AG08396 (cell line): Measurements from ENCODE around the gene RB1.
A peak's percentile ranks its signal among the peaks of the same experiment; 100 is the strongest.
"Not testable (repeated sequence)": the region's sequence is repeated elsewhere in the genome, so short reads cannot be mapped to it uniquely, and the experiment has no call there.

Experiments
- DNase-seq: peaks from one replicate; pipeline ENCODE4 v3.0.0; 2012; ENCODE audit warnings: low spot score, mixed read lengths

RB1 gene

DNA sequence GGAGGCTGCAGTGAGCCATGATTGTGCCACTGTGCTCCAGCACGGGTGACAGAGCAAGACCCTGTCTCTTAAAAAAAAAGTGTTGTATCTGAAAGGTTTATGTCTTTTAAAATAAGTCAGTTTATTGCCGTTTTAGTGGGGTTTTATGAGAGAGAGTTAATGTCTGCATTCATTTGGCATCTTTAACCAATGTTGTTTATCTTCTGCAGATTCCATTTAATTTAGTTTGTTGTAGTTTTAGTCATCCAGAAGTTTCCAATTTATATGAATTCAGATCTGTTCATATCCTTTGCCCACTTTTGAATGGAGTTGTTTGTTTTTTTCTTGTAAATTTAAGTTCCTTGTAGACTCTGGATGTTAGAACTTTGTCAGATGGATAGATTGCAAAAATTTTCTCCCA is 146.1 kb downstream of the RB1 start:
- DNase-seq: no peak

DNA sequence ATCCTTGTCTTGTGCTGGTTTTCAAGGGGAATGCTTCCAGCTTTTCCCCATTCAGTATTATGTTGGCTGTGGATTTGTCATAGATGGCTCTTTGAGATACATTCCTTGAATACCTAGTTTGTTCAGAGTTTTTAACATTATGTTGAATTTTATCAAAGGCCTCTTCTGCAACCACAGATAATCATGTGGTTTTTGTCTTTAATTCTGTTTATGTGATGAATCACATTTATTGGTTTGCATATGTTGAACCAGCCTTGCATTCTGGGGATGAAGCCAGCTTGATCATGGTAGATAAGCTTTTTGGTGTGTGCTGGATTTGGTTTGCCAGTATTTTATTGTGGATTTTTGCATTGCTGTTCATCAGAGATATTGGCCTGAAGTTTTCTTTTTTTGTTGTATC is 147.6 kb downstream of the RB1 start:
- not testable (repeated sequence) for DNase-seq

DNA sequence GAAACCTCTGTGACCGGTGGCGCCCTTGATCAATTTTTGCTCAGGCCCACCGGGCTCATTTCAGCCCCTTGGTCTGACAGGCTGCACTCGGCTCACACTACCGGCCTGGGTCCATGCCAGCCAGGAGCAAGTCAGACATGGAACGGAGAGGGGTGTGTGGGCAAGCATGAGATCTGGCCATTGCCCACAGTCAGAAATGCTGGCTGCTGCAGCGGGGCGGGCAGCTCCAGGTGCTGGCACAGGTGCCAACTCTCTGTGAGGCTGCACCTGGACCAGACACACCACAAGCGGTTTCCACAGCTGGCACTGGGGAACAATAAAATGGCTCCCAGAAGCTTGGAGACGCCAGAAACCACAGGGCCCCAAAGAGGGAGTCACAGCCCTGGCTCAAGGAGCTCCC is 153.0 kb downstream of the RB1 start:
- no peak for DNase-seq

DNA sequence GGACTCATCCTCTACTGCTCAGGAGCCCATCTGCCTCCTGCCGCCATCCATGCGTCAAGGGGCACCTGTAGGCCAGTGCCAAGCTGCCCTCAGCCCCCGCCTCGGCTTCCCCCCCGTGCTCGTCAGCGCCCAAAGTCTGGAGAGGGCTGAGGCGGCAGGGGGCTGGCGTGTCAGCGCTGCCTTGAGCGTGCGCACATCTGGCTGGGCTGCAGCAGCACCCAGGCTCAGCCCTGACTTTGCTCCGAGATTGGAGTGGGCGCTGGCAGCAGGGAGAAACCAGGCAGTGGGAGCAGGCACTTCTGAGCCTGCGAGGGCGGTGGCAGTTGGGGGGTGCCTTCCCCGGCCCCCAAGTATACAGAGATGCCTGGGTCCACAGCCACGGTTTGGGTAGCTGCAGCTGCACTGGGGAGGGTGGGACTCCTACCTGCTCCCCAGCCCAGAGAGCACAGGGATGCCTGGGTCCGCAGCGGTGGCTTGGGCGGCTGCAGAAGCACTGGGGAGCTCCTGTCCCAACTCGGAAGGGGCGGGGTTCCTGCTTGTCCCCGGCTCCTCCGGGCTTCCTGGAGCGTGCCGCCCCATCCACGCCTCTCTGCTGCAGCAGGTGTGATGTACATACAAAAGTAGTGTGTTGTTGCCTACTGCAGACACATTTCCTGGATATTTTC is 154.2 kb downstream of the RB1 start:
- no peak for DNase-seq

DNA sequence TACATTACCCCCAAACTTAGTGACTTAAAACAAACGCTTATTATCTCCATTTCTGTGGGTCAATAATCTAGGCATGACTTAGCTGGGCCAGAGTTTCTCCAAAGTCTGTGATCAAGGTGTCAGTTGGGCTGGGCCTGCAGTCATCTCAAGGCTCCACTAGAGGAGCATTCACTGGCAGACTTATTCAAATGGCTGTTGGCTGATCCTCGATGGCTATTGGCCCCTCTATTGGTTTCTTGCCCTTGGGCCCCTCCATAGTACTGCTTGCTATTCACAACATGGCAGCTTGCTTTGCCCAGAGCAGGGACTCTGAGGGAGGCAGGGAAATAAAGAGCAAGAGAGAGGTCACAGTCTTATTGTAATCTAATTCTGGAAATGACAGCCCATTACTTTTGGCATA is 171.7 kb downstream of the RB1 start:
- no peak for DNase-seq

DNA sequence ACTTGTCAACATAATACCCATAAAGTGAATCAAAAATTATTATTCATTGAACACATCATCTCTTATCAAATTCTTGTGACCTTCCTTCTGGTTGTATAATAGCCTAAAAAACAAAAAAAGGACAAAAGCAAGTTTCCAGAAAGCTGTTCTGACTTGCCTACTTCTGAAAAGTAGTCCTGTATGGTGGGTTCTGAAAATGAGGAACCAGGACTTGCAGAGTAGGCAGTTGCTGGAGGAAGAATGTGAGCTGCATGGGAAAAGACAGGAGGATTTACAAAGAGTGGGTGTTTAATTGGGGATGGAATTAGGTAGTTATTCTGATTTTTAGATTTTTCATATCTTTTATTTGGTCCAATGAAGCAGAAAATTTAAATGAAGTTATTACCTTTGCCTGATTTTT is 172.7 kb downstream of the RB1 start:
- no peak for DNase-seq

DNA sequence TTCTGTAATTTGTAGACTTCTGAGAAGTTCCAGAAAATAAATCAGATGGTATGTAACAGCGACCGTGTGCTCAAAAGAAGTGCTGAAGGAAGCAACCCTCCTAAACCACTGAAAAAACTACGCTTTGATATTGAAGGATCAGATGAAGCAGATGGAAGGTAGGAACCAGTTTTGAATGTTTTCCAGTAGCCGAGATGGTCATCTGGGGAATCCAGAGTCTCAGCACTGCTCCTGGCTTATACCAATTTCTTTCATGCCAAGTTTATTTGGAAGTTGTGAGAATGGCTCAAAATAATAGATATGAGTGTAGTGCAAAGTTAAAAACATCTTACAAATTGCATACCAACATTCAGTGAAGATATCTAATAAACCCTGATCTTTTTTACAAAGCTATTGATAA is 173.1 kb downstream of the RB1 start:
- no peak for DNase-seq

DNA sequence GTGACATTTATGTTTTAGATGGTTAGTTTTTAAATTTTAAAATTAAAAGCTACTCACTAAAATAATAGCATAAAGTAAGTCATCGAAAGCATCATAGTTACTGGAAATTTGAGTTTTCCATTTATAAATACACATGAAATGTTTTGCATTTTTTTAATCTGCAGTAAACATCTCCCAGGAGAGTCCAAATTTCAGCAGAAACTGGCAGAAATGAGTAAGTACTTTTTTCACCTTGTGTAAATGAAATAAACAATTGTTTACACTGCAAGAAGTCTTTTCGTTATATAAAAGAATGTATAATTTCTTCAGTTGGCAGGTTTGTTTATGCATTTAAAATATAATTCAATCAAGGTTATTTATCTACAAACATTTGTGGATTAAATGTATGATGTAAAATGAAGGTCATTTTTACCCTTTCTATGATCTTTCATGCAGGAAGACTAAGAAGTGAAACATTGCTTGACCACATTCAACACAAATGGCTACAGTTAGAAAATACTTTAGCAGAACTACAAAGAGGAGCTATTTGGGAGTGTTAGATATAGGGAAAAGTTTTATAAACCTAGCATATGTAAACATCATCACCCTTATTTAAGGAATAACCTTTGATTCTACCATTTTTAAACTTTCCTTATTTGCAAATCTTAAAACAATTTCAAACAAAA is 173.8 kb downstream of the RB1 start:
- DNase-seq: no peak

DNA sequence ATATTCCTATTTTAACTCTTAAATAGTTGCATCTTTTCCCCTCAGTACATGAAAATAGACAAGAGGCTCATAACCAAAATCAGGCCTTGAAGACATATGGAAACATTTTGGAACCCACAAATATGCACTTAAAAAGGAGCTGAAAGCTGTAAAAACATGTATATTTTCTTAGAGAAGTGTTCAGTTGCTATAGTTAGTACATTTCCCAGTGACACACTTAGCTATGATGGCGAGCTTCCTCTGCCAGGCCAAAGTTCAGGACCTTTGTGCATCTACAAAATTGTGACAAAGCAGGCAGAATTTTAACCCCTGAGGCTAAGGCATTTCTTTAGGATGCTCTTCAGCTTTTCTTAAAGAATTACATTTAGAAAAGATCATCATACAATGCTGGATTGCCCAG is 174.8 kb downstream of the RB1 start:
- DNase-seq: no peak

DNA sequence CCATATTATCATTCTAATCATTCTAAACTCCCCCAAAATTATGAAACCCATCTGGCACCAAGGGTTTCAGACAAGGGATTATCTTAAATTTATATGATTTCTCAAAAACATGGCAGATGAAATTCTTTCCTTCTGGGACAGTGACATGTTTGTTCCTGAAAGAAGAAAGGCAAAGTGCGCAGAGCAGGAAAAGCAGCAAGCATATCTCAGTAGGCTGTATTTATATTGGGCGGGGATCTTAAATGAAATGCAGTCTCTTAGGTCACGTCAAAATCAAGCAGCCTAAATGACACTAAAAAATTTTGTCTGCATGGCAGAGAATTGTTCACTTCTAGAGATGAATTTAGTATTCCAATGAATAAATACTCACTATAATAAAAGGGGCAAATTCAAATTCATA is 180.0 kb downstream of the RB1 start:
- DNase-seq: no peak

DNA sequence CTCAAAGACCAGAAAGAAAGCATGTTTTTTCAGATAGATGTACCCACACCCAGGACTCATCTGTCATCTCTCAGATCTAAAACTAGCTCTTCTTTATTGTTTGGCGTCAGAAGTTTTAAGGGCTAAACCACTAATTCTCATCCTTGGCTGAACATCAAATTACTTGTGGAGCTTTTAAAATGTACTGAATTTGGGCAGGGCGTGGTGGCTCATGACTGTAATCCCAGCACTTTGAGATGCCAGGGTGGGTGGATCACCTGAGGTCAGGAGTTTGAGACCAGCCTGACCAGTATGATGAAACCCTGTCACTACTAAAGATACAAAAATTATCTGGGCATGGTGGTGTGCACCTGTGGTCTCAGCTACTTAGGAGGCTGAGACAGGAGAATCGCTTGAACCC is 181.9 kb downstream of the RB1 start:
- DNase-seq: no peak

DNA sequence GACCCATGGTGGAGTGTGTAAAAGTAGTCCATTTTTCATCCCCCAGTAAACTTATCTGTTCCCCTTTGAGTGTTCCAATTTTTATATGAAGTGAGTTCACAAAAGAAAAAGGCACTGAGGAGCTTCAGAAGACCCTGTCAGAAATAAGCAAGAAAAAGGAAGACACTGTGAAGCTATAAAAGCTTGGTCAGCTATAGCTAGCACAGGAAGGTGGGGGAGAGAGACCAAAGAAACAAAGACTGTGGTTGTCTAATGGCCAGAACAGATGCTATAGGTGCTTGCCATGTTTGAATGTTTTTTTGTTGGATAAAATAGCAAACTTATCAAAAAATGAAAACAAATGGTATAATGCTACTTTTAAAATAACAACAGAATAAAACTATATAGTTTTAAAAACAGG is 182.8 kb downstream of the RB1 start:
- no peak for DNase-seq

DNA sequence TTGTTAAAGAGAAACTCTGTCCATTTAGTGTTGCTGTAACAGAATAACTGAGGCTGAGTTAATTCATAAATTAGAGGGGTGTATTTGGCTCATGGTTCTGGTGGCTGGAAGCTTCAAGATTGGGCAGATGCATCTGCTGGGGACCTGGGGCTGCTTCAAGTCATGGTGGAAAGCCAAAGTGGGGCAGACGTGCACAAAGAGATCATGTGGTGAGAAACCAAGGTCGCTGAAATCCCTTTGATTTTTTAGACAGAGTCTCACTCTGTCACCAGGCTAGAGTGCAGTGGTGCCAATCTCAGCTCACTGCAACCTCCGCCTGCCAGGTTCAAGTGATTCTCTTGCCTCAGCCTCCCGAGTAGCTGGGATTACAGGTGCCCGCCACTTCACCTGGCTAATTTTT is 183.3 kb downstream of the RB1 start:
- DNase-seq: no peak

DNA sequence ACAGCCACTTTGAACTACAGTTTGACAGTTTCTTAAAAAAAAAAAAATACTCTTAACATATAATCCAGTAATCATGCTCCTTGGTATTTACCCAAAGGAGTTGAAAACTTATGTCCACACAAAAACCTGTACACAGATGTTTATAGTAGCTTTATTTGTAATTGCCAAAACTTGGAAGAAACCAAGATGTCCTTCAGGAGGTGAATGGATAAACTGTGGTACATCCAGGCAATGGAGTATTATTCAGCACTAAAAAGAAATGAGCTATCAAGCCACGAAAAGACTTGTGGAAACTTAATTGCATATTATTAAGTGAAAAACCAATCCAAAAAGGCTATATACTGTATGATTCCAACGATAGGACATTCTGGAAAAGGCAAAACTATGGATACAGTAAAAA is 184.4 kb downstream of the RB1 start:
- DNase-seq: no peak

DNA sequence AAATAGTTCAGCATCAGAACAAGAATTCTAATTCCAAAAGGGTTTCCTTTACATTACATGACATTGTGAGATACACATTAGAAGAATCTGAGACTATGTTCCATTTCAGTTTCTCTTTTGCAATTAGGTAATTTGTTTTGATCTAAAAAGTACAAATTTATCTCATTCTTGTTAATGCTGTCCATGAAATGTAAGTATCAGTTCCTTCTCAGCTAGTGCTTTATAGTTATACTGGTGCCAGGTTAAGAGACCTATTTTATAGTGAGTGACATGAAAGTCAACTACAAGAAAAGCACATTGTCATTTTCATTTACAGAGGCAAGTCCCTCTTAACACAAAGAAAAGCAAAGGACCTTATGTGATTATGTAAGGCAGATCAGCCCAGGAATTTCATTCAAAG is 185.4 kb downstream of the RB1 start:
- DNase-seq: no peak

DNA sequence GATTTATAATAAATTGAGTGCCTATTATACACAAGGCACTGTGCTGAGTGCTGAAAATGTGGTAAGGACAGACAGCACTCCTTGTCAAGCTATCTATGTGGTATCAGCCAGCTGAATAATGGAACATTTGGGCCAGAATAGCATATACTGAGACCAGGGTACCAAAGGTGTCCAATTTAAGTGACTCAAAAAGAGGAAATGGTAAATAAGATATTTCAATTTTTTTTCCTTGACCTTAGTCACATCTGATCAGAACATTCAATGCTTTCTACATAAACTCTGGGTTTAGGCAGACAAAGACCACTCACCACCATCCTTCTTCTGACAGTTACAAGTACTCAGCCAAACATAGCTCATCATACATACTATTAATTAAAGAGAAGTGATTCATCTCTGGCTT is 186.1 kb downstream of the RB1 start:
- DNase-seq: no peak

DNA sequence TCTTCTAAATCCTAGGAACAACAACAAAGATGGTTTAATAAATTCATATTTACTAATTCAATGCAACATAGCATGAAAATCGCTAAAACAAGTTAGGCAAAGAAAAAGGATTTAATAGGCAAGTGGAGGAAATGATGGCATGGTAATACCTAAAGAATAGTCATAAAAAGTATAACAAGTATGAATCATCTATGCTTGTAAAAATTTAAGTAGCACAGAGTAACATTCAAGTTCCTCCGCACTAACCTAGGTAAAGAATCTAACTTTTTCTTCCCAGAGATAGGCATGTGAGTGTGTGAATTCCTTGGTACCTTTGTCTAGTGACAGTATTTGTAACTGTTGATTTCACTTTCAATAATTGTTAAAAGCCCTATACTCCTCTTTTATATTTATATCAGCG is 186.7 kb downstream of the RB1 start:
- DNase-seq: no peak

DNA sequence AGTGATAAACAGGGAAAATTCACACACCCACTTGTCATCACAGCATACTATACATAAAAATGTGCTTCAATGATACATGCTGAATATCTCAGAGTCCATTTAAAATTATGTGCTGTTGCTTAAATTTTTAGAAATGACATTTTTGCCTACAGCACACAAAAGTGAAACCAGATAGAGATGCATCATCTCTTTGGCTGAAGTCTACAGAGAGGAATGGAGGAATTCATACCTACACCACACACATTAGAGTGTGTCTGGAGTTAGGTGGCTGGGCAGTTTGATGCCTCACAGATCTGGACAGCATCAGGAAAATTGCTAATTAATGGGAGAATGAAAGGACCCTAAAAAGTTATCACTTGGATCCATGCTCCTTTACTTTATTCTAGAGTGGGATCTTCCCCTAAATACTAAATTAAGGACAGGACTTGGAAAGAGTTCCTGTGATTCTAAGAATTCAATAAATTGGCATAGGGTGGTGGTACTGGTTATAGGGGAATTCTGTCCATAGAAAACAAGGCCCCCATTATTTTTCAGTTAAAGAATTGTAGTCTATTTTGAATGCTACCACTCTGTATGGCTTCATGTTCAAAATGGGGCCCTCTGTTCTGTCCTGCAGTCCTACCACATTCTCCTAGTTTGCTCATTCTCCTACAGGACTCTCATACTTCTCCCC is 188.0 kb downstream of the RB1 start:
- peak; percentile 17 for DNase-seq

DNA sequence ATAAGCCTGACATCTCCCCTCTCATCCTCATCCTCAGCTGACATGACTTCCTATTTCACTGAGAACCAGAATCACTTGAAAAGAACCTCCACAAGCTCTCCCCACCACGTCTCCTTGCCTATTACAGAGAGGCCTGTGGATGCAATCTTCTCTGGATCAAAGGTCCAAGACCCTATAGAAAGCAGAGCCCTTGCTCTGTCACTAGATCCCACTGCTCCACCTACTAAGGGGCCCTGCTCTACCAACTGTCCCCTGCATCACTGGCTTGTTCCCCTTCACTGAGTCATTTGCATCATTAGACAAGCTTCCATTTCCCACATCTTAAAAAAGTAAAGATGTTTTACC is 188.5 kb downstream of the RB1 start:
- DNase-seq: no peak

DNA sequence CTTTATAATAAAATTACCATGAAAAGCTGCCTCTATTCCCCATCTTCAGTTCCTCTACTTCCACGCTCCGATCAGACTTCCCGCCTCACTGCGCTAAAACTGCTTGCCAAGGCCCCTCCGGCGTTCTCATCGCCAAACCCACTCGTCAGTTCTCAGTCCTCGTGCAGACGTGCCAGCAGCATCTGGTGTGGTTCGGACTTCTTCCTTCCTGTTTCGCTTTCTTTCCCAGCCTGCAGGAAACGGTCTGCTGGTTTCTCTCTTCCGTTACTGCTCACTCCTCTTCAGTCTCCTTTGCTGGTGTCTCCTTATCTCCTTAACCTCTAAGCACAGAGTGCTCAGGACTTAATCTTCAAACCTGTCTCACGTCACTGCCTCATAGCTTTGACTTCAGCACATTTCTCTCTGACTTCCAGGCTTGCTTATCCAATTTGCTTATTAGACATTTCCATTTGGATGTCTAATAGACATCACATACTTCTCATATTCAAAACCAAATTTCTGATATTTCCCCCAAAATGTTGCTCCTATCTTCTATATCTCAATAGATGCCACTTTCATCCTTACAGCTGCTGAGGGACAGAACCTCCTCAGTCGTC is 189.0 kb downstream of the RB1 start:
- DNase-seq: peak; percentile 50

DNA sequence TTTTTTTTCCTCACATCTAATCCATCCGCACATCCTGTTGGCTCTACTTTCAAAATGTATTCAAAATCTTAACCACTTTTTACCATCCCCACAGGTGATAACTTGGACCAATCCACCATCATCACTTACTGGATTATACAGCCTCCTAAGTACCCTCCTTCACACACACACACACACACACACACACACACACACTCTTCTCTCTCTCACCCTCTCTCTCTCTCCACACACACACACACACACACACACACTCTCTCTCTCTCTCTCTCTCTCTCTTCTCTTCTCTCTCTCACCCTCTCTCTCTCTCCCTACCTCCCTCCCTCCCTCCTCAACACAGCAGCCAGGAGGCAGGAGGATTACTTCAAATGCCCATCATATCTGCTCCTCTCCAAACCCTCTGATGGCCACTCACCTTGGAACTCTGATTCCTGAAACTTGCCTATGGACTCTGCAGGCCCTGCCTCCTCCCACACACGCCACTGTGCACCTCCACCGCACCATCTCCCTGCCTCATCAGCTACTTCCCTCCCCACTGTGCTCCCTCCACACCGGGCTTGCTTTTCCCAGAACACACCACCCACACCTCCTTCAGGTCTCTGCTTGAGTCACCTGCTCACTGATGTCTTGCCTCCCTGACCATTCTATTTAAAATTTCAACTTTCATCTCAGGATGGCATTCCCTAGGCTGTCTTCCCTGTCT is 189.7 kb downstream of the RB1 start:
- no peak for DNase-seq

DNA sequence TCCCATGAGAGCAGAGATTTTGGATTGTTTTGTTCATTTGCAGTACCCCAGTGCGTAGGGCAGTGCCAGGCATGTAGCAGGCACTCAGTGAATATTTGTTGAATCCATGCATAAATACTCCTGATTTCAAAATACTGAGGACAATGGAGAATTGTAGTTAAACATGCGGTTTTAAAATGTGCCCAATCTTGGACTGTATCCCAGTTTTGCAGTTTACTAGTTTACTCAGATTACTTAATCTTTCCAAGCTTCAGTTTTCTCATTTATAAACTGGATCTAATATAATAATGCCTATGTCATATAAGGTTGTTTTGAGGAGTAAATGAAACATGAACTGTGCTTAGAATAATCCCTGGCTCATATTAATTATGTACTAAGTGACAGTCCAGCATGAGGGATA is 190.3 kb downstream of the RB1 start:
- no peak for DNase-seq

DNA sequence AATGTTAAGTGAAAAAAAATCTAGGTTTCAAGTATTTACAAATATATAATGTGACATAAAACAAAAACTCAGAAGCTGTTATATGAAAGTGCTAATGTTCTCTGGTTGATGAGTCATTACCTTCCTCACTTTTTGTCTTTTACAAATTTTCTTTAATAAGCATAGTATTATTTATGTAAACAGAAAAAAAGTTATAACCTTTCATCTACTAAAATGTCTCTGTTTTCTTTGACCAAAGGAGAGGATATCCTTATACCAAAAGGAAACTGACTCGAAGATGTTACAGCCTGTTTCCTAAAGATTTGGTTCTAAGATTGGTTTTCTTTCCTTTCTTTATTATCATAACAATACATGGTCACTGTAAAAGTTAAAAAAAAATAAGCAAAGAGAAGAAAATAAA is 191.3 kb downstream of the RB1 start:
- no peak for DNase-seq
